ENCODE results near the gene ZBTB33.

Gene ZBTB33

DNA sequence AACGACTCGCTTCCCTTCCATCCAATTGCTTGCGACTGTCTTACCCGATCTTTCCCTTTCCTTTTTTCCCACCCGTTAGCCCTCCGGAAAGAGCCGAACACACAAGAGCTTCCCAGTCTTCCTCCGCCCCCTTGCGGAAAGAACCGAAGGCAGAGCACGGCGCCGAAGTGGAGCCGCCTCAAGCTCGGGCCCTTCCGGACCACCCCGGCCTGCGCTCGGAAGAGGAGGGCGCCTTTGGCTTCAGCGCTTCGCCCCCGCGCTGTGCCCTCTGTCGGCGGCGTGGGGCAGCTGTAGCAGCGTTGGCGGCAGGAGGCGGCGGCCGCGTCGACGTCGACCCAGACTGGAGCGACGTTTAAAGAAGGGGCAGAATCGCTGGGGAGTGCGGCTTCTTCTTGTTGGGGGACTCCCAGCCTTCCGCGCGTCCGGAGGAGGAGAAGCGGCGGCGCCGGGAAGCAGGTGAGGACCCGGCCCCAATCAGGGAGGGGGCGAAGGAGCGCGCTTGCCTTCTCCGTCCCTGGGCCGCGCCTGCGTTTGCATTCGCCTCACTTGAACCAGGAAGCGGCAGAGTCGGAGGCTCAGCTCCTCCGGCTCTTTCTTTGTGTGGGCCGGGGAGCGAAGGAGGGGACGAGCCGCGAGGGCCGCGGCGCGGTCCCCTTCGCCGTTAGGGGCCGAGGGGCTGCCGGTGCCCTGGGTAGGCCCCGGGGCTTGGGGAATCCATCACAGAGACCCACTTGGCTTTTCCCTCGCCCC lies at the start of gene ZBTB33:
TSS of gene ZBTB33 (plus strand) at position 291 of the 750 bp plus-strand sequence. CDS start 2,604 bp downstream, outside the sequence.
- peak; percentile 62 to 94 (median 87) for DNase-seq
- intact Hi-C loops (cut with DNase I) = loop anchor here (5.0 kb wide), 3 partner anchors 57 to 217 kb away; partner anchors contain the start of gene LAMP2

DNA sequence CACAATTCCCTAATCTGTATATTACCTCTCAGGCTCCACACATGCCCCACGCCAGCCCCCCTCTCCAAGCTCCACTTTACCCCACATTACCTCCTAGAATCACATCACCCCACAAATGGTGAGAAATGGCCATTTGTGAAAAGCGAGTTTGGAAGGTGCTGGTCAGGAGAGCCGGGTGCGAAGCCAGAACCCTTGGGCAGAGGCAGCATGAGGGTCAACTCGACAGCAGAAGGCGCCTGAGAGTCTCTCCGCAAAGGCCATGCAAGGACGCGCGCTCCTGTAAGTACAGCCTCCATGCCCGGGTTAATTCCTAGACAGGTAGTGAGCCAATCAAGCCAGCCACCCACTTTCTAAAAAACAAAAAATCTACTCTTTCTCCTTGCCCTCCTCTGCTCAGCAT lies 49.8 kb upstream of the ZBTB33 start:
- intact Hi-C loops (cut with DNase I) = no loop called here
- DNase-seq = no peak

DNA sequence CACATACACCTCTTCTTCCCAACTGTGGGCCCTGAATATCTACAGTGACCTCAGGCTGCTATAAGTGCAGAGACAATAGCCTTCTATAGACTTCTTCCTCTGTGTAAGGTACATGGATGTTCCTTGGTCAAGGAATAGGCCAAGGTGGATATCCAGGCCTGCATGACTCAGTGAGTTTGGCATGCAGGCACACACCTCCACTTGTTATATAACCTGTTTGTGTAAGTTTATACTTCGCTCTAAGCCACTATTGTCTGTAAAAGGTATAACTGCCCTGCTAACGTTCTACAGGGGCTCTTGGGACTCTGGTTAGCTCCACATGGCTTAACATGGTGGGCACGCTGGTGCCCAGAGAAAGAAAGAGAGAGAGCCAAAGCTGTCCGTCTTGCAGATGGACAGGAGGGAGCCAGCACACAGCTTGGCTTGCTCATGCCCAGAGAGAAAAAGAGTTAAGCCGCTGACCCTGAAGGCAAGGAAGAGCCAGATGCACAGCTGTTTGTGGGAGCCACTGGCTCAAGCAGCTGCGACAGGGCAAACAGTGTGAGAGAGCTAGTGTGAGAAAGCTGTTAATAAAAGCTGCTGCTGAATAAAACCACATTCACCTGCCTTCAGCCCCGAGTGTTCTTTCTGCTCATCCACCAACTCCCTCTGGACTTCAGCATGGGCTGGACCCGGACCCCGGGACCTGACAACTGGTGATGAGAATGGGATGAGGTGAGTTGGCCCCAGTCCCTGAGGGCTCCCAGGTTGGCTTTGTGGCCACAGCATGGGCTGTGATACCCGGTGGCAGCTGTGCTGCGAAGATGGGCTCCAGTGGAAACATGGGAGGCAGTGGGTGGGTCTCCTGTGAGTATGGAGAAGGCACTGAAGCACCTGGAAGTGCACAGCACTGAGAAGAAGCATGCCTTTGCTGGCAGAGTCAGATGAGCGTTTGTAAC lies 44.5 kb upstream of the ZBTB33 start:
- DNase-seq = no peak
- intact Hi-C loops (cut with DNase I) = no loop called here

- peak in 8 of 42 donors; percentile 6 to 48 (median 25) for DNase-seq
- intact Hi-C loops (cut with DNase I) = no loop called here
Measured at GRCh38 chrX:120207009-120207605, 43.5 kb upstream of the ZBTB33 start.

GRCh38 chrX:120213438-120214265 lies 37.0 kb upstream of the ZBTB33 start:
- peak in 39 of 42 donors; percentile 13 to 84 (median 65) for DNase-seq
- intact Hi-C loops (cut with DNase I) = no loop called here

DNA sequence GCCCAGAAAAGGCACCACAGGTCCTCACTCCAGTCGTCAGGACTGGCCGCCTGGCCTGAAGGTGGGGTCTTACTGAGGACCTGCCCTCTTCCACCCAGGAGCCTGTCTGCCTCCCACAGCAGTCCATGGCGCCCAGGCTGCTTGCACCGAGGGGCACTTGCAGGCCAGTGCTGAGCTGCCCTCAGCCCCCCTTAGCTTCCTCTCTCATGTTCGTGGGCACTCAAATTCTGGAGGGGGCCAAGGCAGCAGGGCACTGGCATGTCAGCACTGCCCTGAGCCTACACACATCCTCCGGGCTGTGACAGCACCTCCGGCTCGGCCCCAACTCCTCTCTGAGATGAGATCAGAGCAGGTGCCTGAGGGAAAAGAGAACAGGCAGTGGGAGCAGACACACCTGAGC lies 27.2 kb upstream of the ZBTB33 start:
- intact Hi-C loops (cut with DNase I) = no loop called here
- no peak for DNase-seq

GRCh38 chrX:120224388-120224787 lies 26.2 kb upstream of the ZBTB33 start:
- DNase-seq = no peak
- intact Hi-C loops (cut with DNase I) = no loop called here

DNA sequence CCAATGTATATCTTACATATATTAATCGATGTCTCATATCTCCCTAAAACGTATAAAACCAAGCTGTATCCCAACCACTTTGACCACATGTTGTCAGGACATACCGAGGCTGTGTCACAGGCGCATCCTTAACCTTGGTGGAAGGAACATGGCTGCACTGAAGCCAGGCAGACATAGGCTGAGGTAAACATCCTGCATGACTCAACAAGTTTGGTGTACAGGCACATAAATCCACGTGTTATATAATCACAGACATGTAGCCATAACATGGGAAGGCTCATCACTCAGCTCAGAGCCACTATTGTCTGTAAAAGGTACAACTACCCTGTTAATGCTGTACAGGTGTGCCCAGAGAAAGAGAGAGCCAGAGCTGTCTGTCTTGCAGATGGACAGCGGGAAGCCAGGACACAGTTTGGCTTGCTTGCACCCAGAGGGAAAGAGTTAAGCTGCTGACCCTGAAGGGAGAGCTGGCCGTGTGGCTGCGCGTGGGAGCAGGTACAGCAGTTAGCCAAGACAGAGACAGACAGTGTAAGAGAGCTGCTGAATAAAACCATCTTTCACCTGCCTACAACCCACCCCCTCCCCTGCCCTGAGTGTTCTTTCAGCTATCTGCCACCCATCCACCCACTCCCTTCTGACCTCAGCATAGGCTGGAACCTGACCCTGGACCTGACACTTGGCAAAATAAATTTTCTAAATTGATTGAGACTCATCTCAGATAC lies 22.3 kb upstream of the ZBTB33 start:
- intact Hi-C loops (cut with DNase I) = no loop called here
- DNase-seq = no peak

- DNase-seq = no peak
- intact Hi-C loops (cut with DNase I) = no loop called here
Measured at GRCh38 chrX:120235284-120235683, 15.3 kb upstream of the ZBTB33 start.

- no peak for DNase-seq
- intact Hi-C loops (cut with DNase I) = no loop called here
Measured at GRCh38 chrX:120236687-120237479, 13.7 kb upstream of the ZBTB33 start.

DNA sequence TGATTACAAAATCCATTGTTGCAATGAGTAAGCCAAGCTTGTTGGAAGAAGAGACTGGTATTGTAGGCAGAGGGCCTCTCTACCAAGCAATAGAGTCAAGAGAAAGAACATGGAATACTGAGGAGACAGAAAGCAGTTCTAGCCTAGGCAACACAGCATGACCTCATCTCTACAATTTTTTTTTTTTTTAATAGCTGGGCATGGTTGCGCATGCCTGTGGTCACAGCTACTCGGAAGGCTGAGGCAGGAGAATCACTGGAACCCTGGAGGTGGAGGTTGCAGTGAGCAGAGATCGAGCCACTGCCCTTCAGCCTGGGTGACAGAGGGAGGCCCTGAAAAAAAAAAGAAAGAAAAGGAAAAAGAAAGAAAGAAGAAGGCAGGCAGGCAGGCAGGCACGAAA lies 11.7 kb upstream of the ZBTB33 start:
- intact Hi-C loops (cut with DNase I) = no loop called here
- no peak for DNase-seq

- DNase-seq = no peak
- intact Hi-C loops (cut with DNase I) = no loop called here
Measured at GRCh38 chrX:120242813-120243212, 7.8 kb upstream of the ZBTB33 start.

DNA sequence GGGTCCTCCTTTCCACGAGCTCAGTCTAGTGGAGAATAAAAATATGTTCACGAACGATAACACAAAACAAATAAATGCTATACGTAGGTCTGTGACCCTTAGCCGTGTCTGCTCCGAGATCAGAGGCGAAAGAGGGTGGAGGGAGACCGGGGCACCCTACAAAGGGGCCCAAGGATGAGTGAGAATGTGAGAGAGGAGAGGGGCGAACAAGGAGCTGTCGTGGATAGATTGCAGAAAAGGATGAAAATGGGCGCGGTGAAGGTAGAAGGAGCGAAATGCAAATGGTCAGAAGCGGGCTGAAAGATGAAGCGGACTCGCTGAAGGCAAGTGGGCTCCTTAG lies 6.2 kb upstream of the ZBTB33 start:
- intact Hi-C loops (cut with DNase I) = no loop called here
- no peak for DNase-seq

GRCh38 chrX:120244735-120245498 lies 5.7 kb upstream of the ZBTB33 start:
- intact Hi-C loops (cut with DNase I) = no loop called here
- DNase-seq = peak; percentile 22 to 76 (median 46)

GRCh38 chrX:120251471-120252011 lies 929 bp downstream of the ZBTB33 start:
- peak in 33 of 42 donors; percentile 5 to 61 (median 24) for DNase-seq
- intact Hi-C loops (cut with DNase I) = loop anchor here (5.0 kb wide), 3 partner anchors 56 to 216 kb away; partner anchors contain the start of gene LAMP2

DNA sequence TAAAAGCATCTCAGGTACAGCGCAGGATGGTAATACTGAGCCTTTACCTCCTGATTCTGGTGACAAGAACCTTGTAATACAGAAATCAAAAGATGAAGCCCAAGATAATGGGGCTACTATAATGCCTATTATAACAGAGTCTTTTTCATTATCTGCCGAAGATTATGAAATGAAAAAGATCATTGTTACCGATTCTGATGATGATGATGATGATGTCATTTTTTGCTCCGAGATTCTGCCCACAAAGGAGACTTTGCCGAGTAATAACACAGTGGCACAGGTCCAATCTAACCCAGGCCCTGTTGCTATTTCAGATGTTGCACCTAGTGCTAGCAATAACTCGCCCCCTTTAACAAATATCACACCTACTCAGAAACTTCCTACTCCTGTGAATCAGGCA lies 3.2 kb downstream of the ZBTB33 start:
- DNase-seq = no peak
- intact Hi-C loops (cut with DNase I) = loop anchor here (5.0 kb wide), 3 partner anchors 54 to 214 kb away; partner anchors contain the start of gene LAMP2
